Cardiac muscle cell (in vitro differentiated cells and primary cell): ENCODE results near the gene PIGZ. TPM values are rescaled to one million over a fixed set of nuclear protein-coding genes. Genes with fewer than 3 reads are reported as not detected.

Source experiments
- DNase-seq, 2 donors: peaks; one replicate each; pipeline versions ENCODE4 v3.0.0 to v3.0.0-alpha.2; 2010 to 2017; ENCODE audit warnings: low read depth in 1 of 2, low spot score in 1 of 2
- H3K27ac ChIP-seq: fragments of 200-600 bp; sonication (generic); 2 replicates; pipeline ENCODE4 v1.5.1; 2016
- H3K27me3 ChIP-seq: fragments of 200-600 bp; sonication (generic); 2 replicates; pipeline ENCODE4 v1.6.0; 2016; ENCODE audit warnings: control low read depth
- H3K36me3 ChIP-seq: fragments of 200-600 bp; sonication (generic); 2 replicates; pipeline ENCODE4 v1.5.1; 2016; ENCODE audit warnings: control low read depth
- H3K4me1 ChIP-seq: fragments of 200-600 bp; sonication (generic); 2 replicates; pipeline ENCODE4 v1.8.1; 2017; ENCODE audit warnings: low read depth, mild to moderate bottlenecking, mixed run types
- H3K4me3 ChIP-seq: fragments of 200-600 bp; sonication (generic); 2 replicates; pipeline ENCODE4 v1.5.1; 2016; ENCODE audit warnings: mild to moderate bottlenecking
- H3K9me3 ChIP-seq: fragments of 200-600 bp; sonication (generic); 2 replicates; pipeline ENCODE4 v1.5.1; 2017; ENCODE audit warnings: low read depth, mild to moderate bottlenecking, control low read depth
- CTCF ChIP-seq: IDR thresholded peaks from 2 replicates; pipeline ENCODE4 v1.5.1; 2012; ENCODE audit warnings: low read depth, mild to moderate bottlenecking, low read length
- polyA plus RNA-seq: library from polyadenylated mRNA; unstranded; fragments of >200 nt; fragmentation: Nextera tagmentation; extraction: Ambion mirVana; gene quantifications from 2 replicates; pipeline ENCODE4 v1.2.1, GENCODE V29; 2016
- total RNA-seq: library from RNA; depleted of rRNA; stranded (reverse); fragments of >200 nt; gene quantifications from 2 replicates; pipeline ENCODE4 v1.2.3, GENCODE V29; 2016

PIGZ gene
- total and polyA plus RNA-seq, 2 experiments from 2014 or later = 4.1 to 8.1 TPM

DNA sequence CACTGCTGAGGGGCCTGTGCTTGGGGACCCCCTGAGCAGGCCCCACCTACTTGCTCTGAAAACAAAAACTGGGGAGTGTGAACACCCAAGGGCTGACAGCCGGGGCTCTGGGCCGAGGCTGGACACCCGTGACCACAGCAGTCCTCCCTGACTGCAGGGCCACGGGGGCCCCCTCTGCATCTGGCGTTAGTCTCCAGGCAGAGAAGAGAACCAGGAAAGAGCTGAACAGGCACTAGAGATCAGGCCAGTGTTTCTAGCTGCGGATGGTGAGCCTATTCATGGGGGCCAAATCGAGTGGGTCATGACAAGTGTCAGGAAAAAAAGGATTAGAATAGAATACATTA lies 43.9 kb upstream of the PIGZ start:
- TF ChIP-seq CTCF = no peak
- DNase-seq = no peak
- no peak overlapping the region for H3K27ac ChIP-seq
- H3K4me3 ChIP-seq = no peak overlapping the region
- peaks cover 6% of the 10 kb centered on the region for H3K4me1 ChIP-seq
- no peaks in the 10 kb centered on the region for H3K27me3 ChIP-seq
- no peaks in the 10 kb centered on the region for H3K9me3 ChIP-seq
- no peaks in the 10 kb centered on the region for H3K36me3 ChIP-seq

GRCh38 chr3:197011780-197012539 lies 43.3 kb upstream of the PIGZ start:
- DNase-seq = no peak
- peaks cover 6% of the 10 kb centered on the region for H3K4me1 ChIP-seq
- H3K27me3 ChIP-seq = no peaks in the 10 kb centered on the region
- no peak for TF ChIP-seq CTCF
- no peaks in the 10 kb centered on the region for H3K9me3 ChIP-seq
- no peak overlapping the region for H3K4me3 ChIP-seq
- H3K36me3 ChIP-seq = no peaks in the 10 kb centered on the region
- H3K27ac ChIP-seq = no peak overlapping the region

DNA sequence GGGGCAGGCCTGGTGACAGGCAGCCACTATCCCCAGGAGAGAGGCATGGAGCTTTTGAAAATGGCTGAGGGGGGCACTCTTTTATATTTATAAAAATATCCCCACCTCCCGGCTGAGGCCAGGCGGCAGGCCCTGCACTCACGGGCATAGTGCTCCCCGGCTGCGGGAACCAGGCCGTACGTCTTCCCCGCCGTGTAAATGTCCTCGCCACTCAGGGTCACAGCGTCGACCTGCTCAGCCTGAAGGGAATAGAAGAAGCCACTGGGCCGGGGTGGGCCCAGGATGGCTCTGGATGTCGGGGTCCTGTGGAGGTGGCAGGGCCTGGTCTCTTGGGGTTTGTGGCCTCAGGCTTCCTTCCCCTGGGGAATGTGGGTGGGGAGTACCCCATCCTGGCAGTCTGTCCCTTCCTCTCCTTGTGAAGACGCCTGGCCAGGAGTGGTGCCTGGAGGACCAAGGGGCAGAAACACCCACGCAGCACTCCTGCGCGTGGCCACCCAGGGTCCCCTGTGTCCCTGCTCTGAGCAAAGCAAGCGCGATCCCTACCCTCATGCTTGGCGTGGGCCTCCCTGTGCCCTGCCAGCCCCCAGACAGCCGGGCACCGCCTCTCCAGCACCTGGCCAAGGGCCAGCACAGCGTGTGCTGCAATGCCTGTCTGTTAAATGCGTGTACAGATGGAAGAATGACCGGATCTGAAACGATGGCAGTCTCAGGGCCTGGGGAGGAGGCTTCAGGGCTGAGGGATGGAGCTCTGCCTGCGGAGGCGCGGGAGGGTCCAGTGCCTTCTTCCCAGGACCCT lies 42.1 kb upstream of the PIGZ start:
- no peak for DNase-seq
- no peak overlapping the region for H3K27ac ChIP-seq
- no peaks in the 10 kb centered on the region for H3K36me3 ChIP-seq
- no peak overlapping the region for H3K4me3 ChIP-seq
- H3K27me3 ChIP-seq = no peaks in the 10 kb centered on the region
- no peaks in the 10 kb centered on the region for H3K9me3 ChIP-seq
- peaks cover 6% of the 10 kb centered on the region for H3K4me1 ChIP-seq
- no peak for TF ChIP-seq CTCF

DNA sequence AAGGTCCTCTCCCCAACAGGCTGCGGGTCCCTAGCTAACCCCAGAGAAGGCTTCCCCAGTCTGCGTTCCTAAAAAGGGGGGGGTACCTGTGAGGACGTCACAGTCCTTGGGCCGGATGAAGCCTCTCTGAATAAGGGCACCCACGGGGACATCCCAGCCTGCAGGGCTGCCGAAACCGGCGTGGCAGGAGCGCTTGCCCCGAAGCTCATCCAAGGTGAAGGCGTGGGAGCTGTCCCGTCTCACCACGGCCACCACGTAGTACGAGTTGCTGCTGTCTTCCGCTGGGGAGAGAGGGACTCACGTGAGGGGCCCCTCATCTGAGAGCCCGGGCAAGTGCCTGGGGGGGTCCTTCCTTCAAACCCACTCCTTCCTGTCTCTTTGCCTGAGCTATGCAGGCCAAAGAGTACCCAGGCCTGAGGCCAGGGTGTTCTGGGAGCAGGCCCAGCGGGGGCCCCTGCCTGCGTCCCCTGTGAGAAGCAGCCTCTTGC lies 40.9 kb upstream of the PIGZ start:
- no peak for TF ChIP-seq CTCF

GRCh38 chr3:197008436-197009209 lies 40.0 kb upstream of the PIGZ start:
- no peak overlapping the region for H3K27ac ChIP-seq
- no peak overlapping the region for H3K4me3 ChIP-seq
- DNase-seq = no peak
- H3K27me3 ChIP-seq = no peaks in the 10 kb centered on the region
- no peaks in the 10 kb centered on the region for H3K36me3 ChIP-seq
- H3K9me3 ChIP-seq = no peaks in the 10 kb centered on the region
- TF ChIP-seq CTCF = no peak
- H3K4me1 ChIP-seq = peaks cover 7% of the 10 kb centered on the region

More for the DNA sequence above, 40.9 kb upstream of the PIGZ start:
- Histone ChIP-seq H3K9me3 (no peaks in the 10 kb centered on the region), H3K27me3 (no peaks in the 10 kb centered on the region), H3K27ac (no peak overlapping the region), H3K36me3 (no peaks in the 10 kb centered on the region), H3K4me1 (peaks cover 6% of the 10 kb centered on the region), H3K4me3 (no peak overlapping the region)
- DNase-seq = no peak
